Mesenteric fat pad (tissue), 1 donor: ENCODE results near the gene RNF227. TPM values are rescaled to one million over a fixed set of nuclear protein-coding genes. Genes with fewer than 3 reads are reported as not detected.
"Not testable (repeated sequence)": the region's sequence is repeated elsewhere in the genome, so short reads cannot be mapped to it uniquely, and the experiment has no call there.

ENCODE experiments used
- DNase-seq: peaks from one replicate; pipeline ENCODE4 v3.0.0-alpha.2; 2020; ENCODE audit warnings: low spot score
- total RNA-seq: library from RNA; stranded (reverse); fragmentation: NEBNext Ultra II Directional; extraction: Animal tissue kit (Norgen Biotek cat#: 25700); gene quantifications from one replicate; pipeline ENCODE4 v1.2.1, GENCODE V29; 2021
- donor health status: DM: yes; HTN: yes; CAD: no.

The RNF227 gene
- total RNA-seq, 1 donor from 2014 or later = 0.80 TPM

DNA sequence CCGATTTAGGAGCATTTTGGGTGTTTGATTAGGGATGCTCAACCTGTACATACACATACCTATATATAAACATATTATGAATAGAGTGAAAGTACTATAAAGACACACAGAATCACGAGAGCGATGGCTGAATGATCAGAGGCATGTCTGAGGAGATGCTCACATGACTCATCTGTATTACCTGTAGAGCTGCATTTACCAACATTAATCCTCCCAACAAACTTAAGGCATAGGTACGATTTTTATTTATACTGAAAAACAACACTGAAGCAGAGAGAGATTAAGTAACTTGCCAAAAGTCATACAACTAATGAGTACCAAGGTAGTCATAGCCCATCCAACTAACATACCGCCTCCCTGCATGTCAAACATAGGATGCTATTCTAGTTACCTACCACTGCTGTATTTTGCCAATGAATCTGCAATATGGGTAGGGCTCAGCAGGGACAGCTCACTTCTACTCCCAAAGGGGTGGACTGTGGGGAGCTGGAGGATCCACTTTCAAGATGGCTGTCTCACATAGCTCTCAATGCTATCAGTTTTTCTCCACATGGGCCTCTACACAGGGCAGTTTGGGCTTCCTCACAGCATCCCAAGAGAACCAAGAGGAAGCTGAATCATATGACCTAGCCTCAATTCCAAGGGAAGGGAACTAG, 51.0 kb downstream of the RNF227 start:
- DNase-seq = no peak

DNA sequence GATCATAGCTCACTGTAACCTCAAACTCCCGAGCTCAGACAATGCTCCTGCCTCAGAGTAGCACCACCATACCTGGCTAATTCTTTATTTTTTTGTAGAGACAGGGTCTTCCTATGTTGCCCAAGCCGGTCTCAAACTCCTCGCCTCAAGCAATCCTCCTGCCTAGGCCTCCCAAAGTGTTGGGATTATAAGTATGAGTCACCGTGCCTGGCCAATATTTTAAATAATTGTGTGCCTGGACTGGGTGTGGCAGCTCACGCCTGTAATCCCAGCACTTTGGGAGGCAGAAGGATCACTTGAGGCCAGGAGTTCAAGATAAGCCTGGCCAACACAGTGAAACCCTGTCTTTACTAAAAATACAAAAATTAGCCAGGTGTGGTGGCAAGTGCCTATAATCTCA, 51.7 kb downstream of the RNF227 start:
- not testable (repeated sequence) for DNase-seq

Other genes starting within 250 kb of the RNF227 start
- gene TP53, start 228.8 kb downstream of the RNF227 start, total RNA-seq = 42.3 TPM
- gene WRAP53, start 227.8 kb downstream of the RNF227 start, total RNA-seq = 4.9 TPM
- 0.58 TPM for gene EFNB3, start 211.1 kb downstream of the RNF227 start, total RNA-seq
- 0.26 TPM for gene DNAH2, start 198.5 kb downstream of the RNF227 start, total RNA-seq
- 92.5 TPM for gene KDM6B, start 82.1 kb downstream of the RNF227 start, total RNA-seq
- gene TMEM88, start 61.2 kb downstream of the RNF227 start, total RNA-seq = 34.2 TPM
- gene NAA38, start 58.7 kb downstream of the RNF227 start, total RNA-seq = 68.3 TPM
- 16.7 TPM for gene CYB5D1, start 58.3 kb downstream of the RNF227 start, total RNA-seq
- gene CHD3, start 27.5 kb downstream of the RNF227 start, total RNA-seq = 40.9 TPM
- 1.3 TPM for gene KCNAB3, start 13.6 kb upstream of the RNF227 start, total RNA-seq
- 97.5 TPM for gene TRAPPC1, start 15.7 kb upstream of the RNF227 start, total RNA-seq
- 17.5 TPM for gene CNTROB, start 15.9 kb upstream of the RNF227 start, total RNA-seq
- gene GUCY2D, start 86.3 kb upstream of the RNF227 start, total RNA-seq = not detected
- gene ALOX15B, start 122.8 kb upstream of the RNF227 start, total RNA-seq = 2.9 TPM
- not detected for gene ALOX12B, start 171.4 kb upstream of the RNF227 start, total RNA-seq
- gene ALOXE3, start 202.2 kb upstream of the RNF227 start, total RNA-seq = not detected
- gene HES7, start 207.8 kb upstream of the RNF227 start, total RNA-seq = not detected
- gene PER1, start 236.1 kb upstream of the RNF227 start, total RNA-seq = 316 TPM
- gene VAMP2, start 246.7 kb upstream of the RNF227 start, total RNA-seq = 52.4 TPM